GM19193 (cell line): ENCODE data around the gene RSRC1.

Experiments
- POLR2A ChIP-seq: IDR thresholded peaks from 4 replicates; pipeline ENCODE4 v1.6.1; 2011; ENCODE audit not compliant: insufficient read depth, insufficient read length; ENCODE audit errors: extremely low read depth

RSRC1 gene

DNA sequence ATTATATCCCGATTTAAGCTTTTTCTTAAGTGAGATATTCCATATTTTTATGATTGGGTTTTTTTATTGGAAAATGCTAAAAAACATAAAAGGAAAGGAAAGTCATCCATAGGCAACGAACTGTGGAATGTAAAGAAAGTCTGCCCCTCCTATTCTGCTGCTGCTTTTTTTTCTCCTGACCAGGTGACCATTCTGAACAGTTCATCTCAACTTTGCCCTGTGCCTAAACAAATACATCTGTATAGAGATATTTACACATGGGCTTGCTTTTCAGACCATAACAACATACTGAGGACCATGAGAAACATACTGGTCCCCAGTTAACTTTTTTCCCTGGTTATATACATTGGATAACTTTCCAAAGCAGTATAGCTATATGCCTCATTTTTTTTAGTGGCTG is 442.2 kb downstream of the RSRC1 start:
- no peak for TF ChIP-seq POLR2A

DNA sequence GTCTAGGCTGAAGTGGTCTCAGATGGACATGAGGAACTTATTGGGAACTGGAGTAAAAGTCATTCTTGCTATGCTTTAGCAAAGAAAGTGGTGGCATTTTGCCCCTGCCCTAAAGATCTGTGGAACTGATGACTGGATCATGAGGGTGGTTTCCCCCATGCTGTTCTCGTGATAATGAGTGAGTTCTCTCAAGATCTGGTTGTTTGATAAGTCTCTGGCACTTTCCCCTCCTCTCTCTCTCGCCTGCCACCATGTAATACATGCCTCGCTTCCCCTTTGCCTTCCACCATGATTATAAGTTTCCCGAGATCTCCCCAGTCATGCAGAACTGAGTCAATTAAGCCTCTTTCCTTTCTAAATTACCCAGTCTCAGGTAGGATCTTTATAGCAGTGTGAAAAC is 449.6 kb downstream of the RSRC1 start:
- TF ChIP-seq POLR2A = no peak

DNA sequence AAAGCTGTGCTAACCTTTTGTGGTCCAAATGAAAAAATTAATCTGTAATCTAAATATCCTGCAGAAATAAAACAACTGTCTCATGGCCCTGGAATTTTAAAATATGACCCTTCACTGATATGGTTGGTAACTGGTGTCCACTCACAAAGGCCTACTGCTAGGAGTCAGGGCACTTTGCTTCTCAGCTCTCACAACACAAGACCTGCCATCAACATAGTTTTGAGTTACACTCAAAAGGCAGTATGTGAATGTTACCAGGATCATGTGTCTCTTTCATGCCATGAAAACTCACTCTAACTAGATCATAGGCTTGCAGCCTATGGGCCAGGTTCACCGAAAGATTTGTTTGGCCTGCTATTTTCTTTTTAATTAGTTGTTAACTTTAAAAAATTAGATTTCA is 451.1 kb downstream of the RSRC1 start:
- no peak for TF ChIP-seq POLR2A

DNA sequence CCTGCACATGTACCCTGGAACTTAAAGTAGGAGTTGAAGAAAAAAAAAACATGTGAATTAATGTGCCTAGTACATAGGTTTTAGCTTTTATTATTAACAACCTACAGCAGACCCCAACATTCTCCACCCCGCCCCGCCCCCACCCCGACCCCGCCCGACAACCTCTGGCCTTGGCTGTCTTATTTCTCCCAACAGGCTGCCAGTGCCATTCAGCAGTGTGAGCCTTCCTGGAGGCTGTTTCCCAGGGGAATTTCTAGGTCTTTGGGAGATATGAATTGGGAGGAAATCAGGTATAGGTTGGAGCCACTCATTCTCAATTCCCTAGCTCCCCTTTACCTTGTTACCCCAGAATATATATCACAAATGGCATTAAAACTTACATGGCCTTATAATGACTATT is 452.8 kb downstream of the RSRC1 start:
- no peak for TF ChIP-seq POLR2A

DNA sequence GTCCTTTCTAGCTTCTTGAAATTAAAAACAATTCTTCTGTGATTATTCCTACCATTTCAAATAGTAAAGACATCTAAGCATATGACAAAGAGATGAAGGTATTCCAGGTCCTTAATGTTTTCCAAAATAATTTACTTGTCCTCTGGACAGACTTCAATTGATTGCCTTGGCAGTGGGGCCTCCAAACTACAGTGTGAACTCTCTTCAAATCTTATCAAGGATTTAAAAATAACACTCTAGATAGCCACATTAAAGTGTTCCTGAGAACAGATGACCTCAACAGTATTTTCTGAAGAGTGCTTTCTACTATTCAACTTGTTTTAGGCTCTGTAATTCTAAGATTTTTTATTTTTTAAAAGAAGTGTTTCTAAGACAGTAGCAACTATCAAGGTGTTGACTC is 453.2 kb downstream of the RSRC1 start:
- no peak for TF ChIP-seq POLR2A

DNA sequence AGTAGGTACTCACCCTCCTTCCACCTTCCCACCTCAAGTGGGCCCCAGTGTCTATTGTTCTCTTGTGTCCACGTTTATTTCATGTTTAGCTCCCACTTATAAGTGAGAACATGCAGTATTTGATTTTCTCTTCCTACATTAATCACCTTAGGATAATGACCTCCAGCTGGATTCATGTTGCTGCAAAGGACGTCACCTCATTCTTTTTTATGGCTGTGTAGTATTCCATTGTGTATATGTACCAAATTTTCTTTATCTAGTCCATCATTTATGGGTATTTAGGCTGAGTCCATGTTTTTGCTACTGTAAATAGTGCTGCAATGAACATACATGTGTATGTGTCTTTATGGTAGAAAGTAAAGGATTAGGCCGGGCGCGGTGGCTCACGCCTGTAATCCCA is 455.2 kb downstream of the RSRC1 start:
- TF ChIP-seq POLR2A = no peak

DNA sequence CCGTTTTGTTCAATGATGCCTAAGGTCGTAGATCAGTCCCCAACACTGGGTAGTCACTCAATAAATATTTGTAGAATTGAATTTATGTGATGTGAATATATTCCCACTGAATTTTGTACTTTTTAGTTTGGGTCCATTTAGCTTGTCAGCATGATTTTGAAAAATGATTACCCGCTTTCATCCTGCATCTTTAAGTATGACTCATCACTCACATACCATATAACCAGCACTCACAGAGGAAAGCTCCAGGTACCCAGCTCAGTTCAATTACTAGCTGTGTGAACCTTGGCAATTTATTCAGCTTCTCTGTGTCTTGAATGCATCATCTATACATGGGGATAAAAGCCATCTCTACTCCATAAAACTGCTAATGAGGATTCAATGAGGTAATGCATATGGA is 458.9 kb downstream of the RSRC1 start:
- no peak for TF ChIP-seq POLR2A

DNA sequence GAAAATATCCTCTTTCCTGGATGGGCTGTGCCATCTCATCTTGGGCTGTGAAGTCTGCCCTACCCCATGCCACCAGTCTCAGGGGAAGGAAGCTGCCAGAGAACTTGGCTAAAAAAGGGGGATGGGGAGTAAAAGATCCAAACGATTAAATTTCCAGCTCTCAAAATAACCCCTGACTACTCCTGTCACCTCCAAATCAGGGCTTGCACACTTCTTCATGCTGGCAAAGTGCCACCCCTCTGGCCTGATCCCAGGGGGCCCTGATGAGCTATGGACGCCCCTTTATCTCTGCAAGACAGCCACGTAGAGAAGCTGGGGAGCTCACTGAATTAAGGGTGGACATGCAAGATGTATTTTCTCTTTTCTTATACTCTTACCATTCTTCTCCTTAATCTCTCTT is 459.9 kb downstream of the RSRC1 start:
- TF ChIP-seq POLR2A = no peak

DNA sequence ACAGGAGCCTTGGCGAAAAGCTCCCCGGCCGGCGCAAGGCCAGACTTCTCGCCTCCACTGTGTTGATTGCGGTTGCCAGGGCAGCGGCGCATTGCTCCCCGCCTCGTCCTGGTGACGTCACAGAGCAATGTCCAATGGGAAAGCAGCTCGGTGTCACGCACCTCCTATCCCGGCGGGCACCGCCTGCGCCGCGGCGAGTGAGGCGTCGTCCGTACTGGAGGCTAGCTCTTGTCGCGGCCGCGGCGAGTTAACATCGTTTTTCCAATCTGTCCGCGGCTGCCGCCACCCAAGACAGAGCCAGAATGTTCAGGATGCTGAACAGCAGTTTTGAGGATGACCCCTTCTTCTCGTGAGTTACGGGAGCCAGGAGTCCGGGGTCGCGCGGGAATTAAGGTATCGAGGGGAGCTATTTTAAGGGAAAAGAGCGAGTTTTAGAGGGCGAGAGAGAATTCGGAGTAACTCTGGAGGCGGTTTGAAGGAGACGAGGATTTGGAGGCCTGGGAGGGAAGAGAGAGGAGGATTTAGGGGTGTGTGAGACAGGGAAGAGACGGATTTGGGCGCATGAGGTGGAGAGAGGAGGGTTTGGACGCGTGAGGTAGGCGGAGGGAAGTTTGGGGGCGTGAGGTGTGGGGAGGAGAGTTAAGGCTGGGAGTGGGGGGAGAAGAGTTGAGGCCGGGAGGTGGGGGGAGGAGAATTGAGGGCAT is 461.3 kb downstream of the RSRC1 start, which contains the start of gene MLF1:
MLF1 (plus strand) TSS at position 196 of the 704 bp plus-strand sequence; CDS start at position 303, 107 bp downstream.
- TF ChIP-seq POLR2A = no peak

DNA sequence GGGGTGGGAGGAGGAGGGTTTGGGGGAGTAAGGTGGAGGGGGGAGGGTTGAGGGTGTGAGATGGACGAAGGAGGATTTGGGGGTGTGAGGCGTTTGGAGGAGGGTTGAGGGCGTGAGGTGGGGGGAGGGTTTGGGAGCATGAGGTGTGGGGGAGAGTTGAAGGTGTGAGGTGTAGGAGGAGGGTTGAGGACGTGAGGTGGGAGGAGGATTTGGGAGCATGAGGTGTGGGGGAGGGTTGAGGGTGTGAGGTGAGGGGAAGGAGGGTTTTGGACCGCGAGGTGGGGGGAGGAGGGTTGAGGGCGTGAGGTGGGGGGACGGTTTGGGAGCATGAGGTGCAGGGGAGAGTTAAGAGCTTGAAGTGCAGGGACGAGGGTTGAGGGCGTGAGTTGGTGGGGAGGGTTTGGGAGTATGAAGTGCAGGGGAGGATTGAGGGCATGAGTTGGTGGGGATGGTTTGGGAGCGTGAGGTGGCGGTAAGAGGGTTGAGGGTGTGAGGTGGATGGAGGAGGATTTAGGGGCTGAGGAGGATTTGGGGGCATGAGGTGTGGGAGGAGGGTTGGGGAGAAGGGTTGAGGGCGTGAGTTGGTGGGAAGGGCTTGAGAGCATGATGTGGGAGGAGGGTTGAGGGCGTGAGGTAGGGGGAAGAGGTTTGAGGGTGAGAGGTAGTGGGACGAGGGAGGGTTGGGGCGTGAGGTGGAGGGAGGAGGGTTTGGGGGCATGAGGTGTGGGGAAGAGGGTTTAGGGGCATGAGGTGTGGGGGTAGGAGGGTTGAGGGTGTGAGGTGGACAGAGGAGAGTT is 462.3 kb downstream of the RSRC1 start:
- TF ChIP-seq POLR2A = no peak

DNA sequence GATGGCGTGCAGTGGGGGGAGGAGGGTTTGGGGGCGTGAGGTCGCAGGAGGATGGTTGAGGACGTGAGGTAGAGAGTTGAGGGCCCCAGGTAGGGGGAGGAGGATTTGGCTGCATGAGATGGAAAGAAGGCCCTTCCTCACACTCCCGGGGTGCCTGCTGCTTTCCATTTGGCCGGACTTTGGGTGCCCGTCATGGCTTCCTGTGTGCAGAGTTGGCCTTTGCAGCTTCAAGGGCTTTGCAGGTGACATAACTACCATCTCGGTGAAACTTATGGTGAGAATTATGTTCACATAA is 462.8 kb downstream of the RSRC1 start:
- no peak for TF ChIP-seq POLR2A

DNA sequence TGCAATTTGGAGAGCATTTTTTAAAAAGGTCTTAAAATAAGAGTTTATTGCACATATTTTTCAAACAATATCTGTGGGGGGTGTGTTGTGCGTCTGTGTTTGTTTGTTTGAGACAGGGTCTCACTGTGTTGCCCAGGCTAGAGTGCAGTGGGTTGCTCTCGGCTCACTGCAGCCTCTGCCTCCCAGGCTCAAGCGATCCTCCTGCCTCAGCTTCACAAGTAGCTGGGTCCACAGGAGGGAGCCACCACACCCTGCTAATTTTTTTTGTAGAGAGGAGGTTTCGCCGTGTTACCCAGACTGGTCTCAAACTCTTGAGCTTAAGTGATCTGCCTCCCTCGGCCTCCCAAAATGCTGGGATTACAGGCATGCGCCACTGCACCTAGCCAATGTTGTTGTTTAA is 463.8 kb downstream of the RSRC1 start:
- TF ChIP-seq POLR2A = no peak

DNA sequence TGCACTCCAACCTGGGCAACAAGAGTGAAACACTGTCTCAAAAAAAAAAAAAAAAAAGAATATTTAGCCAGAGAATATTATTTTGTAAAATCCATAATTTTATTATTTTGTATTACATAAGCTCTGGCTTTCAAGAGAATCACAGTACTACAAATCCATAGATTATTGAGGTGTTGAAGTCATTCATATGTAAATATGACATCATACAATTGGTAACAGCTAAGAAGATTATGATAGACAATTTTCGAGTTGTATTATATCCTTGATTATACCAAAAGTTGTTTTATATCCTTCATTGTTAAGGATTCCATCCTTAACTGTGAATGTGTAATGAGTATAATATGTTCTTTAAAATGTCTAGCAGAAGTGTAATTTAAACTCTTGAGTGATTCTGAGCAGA is 464.8 kb downstream of the RSRC1 start:
- TF ChIP-seq POLR2A = no peak

DNA sequence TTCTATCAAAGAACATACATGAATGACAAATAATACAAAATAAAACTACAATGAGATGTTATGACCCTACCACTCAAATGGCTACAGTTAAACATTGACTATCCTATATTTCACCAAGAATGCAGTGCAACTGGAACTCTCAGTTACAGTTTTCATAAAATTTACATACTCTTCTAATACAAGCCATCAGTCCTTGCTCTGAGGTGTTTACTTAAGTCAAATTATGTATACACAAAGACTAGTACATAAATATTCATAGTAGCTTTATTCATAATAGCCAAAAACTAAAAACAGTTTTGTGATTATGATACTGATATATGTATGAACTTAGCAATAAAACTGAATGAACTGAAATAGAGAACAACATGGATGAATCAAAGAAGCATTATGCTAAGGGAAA is 480.3 kb downstream of the RSRC1 start:
- TF ChIP-seq POLR2A = no peak
